Hepatocyte (in vitro differentiated cells): ENCODE results near the gene HSPA1A.
"Not testable (repeated sequence)": the region's sequence is repeated elsewhere in the genome, so short reads cannot be mapped to it uniquely, and the experiment has no call there.

Experiments used
- EZH2 ChIP-seq: fragments of 200-600 bp; sonication (generic); IDR thresholded peaks from 2 replicates; pipeline ENCODE4 v1.6.1; 2016; ENCODE audit warnings: antibody characterized with exemption, mild to moderate bottlenecking, borderline replicate concordance
- EZH2phosphoT487 ChIP-seq: fragments of 200-600 bp; sonication (generic); IDR thresholded peaks from one replicate; pipeline ENCODE4 v1.6.1; 2018; ENCODE audit warnings: antibody characterized with exemption, mild to moderate bottlenecking, low read depth, moderate library complexity; ENCODE audit not compliant: unreplicated experiment, severe bottlenecking
- TF ChIP-seq, protein P1 (sequence below): fragments of 200-600 bp; sonication (generic); IDR thresholded peaks from 2 replicates; pipeline ENCODE4 v1.5.1; 2016; ENCODE audit warnings: antibody characterized with exemption, mild to moderate bottlenecking; ENCODE audit not compliant: poor library complexity

DNA sequence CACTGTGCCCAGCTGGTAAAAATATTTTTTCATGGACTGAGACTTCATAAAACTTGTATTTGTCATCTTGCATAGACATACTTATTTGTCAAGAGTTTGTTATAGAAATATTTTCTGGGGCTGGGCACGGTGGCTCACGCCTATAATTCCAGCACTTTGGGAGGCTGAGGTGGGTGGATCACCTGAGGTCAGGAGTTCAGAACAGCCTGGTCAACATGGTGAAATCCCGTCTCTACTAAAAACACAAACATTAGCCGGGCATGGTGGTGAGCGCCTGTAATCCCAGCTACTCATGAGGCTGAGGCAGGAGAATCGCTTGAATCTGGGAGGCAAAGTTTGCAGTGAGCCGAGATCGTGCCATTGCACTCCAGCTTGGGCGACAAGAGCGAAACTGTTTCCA is 6.7 kb upstream of the HSPA1A start:
- TF ChIP-seq, protein P1, sequence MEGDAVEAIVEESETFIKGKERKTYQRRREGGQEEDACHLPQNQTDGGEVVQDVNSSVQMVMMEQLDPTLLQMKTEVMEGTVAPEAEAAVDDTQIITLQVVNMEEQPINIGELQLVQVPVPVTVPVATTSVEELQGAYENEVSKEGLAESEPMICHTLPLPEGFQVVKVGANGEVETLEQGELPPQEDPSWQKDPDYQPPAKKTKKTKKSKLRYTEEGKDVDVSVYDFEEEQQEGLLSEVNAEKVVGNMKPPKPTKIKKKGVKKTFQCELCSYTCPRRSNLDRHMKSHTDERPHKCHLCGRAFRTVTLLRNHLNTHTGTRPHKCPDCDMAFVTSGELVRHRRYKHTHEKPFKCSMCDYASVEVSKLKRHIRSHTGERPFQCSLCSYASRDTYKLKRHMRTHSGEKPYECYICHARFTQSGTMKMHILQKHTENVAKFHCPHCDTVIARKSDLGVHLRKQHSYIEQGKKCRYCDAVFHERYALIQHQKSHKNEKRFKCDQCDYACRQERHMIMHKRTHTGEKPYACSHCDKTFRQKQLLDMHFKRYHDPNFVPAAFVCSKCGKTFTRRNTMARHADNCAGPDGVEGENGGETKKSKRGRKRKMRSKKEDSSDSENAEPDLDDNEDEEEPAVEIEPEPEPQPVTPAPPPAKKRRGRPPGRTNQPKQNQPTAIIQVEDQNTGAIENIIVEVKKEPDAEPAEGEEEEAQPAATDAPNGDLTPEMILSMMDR = not testable (repeated sequence)
- not testable (repeated sequence) for TF ChIP-seq EZH2phosphoT487, EZH2
